HG03571 (cell line): ENCODE measurements around the gene AIPL1.

ENCODE experiments used
- ATAC-seq: cut with Tn5 transposase; IDR thresholded peaks from one replicate; pipeline ENCODE4 v1.9.1; 2021; ENCODE audit not compliant: unreplicated experiment

The AIPL1 gene

DNA sequence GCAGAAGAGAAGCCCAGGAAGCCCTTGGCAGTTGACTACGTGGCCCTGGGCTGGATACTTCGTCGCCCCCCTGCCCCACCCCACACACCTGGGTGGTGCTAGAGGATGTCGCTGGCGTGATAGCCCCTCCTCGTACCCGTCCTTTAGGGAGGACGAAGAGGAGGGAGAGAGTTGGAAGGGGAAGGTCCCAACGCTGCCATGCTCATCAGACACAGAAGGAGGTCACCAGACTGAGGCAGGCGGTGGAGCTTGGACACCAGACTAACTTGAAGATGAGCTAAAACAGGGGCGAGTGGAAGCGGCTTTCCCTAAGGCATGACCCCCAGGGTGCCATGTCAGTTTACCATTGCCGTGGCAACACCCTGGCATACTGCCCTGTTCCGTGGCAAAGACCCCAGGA lies 11.0 kb downstream of the AIPL1 start:
- ATAC-seq = no peak

DNA sequence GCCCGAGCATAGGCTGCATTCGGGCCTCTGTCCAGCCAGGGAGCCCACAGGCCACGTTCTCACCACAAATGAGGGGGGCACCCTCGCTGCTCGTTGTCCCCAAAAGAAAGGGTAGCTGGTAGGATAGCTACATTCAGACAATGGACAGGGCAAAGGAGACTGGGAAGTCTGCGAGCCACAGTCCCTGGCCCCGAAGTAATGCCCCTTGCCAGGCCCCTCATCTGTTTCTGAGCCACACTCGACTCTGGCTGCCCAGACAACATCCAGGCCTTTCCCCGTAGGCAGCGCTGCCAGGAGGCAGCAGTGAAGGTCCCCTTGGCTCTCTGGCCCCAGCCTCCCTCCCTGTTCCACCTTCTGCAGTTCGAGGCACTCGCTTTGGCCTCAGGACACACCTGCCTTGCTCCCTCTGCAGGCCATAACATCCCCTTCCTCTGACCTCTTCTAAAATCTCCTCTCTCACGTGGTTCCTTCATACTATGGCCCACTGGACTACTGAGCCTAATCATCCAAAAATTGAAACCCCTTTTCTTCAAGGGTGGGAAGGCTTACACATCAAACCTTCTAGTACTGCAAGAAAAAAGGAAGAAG lies 12.2 kb downstream of the AIPL1 start:
- no peak for ATAC-seq

DNA sequence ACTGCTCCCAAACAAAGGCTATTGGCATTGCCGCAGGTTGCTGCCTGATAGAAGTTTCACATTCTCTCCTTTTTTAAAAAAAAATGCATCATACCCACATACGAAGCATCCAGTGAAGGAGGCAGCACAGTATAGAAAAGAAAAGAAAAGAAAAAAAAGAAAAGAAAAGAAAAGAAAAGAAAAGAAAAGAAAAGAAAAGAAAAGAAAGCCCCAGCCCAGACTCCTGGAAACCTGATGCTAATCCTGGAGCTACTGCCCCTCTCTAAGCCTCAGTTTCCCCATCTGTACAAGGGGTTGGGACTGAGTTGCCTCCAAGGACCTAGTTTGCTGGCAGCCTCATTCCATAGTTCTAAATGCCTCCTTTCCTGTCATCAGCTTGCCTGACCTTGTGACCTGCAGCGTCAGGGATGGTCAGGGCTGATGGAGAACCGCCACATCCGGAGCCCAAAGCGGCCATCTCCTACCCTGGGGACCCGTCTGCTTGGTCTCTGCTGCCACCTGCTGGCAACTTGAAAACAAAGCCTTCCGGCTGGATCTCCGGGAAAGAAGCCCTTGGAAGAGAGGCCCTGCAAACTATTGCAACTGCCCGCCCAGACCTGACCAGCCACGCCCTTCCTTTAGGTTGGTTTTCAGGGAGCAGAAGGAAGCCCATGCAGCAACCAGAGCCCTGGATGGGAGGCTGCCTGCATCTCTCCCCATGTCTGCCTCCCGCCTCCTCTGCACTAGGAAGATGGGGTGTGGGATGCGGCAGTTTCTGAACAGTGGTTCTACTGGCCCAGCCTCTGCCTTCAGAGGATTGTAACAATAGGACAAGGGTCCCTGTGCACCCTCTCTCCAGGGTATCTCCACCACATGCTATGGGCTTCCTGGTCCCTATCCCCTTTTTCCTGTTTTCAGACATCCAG lies 13.0 kb downstream of the AIPL1 start:
- no peak for ATAC-seq

DNA sequence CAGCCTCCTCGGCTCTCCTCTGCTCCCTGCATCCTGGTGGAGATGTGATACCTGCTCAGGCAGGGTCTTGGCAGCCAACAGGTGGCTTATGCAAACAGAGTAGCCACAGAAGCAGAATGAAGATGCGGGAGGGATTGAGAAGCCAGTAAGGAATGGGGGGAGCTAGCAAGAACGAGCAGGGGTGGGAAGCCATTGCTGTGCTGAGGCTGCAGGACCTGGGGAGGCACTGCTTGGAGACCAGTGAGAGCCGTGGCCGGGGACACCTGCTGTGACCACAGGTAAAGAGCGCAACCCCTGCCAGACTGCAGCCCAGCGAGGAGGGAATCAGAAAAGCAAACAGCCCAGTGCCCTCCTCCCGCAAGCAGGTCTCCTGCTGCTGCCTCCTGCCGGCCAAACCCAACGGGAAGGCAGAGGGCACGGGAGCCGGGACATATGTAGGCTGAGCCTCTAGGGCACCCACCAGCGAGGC lies 14.7 kb downstream of the AIPL1 start:
- no peak for ATAC-seq

DNA sequence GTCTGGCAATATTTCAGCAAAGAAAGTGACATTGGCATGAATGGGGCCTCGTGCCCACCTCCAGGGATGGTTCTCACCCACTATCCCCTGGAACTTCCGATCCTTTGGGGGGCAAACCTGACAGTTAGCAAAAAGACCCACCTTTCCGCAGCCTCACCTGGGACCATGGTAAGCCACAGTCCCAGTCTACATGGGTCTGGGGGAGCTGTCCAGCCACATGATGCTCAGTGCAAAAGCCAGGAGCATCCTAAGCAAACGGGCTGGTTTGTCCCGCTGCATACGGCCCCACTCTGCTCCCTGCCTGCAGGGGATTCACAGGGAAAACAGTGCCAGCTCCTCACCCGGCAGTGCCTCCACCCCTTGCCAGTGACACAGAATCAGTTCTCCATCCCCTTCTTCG lies 19.3 kb downstream of the AIPL1 start:
- no peak for ATAC-seq

DNA sequence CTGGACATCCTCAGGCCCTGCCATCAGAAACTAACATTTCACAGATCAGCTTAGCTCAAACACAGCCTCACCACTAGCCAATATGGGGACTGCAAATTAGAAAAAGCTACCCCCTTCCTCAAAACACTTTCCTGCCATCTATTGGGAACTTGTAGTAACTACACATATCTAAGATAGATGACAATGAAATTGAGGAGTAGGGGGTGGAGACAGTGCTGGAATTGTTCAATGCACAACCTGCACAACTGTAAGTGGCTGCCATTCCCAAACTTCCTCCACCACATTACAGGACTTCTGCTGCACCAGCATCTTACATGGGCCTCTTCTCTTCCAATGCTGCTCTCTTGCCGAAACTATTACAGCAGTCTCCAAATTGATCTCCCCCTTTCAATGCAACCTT lies 21.9 kb downstream of the AIPL1 start:
- ATAC-seq = no peak

DNA sequence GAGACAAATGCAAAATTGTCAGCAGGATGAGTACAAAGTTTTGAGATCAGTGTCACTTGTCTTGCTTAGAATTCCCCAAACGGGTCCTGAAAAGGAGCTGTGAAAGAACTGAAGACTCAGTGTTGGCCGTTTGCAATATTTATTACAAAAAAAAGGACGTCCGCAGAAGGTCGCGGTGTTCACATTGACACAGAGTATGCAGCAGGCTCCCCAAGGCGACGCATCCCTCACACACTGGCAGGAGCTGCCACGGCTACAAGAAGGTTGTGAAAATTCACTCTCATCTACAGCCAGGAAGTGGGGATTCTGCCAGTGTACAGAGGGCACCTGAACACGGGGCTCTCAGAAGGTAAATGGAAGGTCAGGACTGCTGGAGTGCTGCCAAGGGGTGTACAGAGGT lies 26.2 kb downstream of the AIPL1 start:
- ATAC-seq = no peak

DNA sequence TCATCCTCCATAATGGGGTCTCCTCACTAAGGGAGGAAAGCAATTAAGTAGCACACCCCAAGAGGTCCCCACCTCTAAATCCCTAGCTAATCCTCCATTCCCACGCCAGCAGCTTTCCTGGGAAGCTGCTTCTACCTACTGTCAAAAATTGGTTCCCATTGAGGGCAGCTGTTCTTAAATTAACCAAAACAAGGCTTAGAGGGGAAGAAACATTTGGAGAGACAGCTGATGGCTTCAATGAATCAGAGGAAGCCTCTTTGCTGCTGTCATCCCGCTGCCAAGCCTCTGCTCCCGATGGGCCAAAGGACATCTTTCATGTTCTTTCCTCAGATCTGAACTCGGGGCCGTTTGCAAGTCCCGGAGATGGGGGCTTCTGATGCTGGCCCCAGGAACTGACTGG lies 26.6 kb downstream of the AIPL1 start:
- no peak for ATAC-seq

DNA sequence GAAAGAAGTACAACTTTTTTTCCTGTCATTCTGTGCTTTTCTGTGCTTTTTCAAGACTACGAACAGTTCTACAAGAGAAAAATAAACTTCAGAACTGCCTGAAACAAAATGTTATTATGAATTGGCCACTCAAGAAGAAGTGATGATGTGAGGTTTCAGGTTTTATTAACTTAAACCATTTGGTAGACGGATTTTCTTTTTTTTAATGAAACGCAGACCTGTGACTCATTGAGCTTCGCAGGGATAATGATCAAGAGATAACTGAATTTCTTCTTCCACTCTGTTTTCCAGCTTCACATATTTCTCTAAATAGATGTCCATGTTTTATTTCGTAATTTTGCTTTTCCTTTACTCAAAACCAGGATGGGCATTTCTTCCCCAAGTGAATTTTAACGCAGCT lies 32.7 kb downstream of the AIPL1 start:
- ATAC-seq = no peak

DNA sequence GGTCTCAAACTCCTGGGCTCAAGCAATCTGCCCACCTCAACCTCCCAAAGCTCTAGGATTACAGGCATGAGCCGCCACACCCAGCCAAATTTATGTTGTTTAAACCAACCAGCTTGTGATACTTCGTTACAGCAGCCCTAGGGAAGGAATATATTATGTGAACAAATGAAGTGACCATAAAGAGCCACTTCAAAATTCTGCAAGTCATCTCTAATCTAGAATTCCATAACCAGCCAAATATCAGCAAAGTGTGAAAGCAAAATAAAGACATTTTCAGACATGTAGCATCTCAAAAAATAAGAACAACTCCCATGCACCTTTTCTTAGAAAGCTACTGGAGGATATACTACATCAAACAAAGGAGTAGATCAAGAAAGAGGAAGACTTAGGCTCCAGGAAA lies 36.0 kb downstream of the AIPL1 start:
- no peak for ATAC-seq

DNA sequence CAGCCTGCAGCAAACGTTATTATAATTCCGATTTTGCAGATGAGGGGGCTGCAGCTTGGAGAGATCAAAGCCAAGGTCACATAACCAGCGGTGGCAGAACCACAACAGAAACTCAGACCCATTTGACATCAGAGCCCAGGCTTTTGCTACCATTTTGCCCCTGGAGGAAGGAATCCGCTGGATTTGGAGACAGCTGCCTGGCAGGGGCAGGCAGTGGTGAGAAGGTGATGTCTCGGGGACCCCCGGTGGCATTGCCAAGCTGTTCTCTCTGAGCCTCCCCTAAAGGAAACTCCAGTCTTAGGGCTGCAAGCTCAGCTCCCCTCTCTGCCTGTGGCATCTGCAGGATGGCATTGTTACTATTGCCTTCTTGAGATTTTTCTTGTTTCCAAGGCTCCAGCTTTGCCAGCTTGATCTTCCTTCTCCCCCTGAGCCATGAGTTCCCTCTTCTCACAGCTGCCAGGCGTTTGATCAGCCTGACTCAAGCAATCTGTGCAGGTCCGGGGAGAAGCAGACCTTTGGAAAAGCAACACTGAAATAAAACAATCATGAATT lies 40.8 kb downstream of the AIPL1 start:
- no peak for ATAC-seq

DNA sequence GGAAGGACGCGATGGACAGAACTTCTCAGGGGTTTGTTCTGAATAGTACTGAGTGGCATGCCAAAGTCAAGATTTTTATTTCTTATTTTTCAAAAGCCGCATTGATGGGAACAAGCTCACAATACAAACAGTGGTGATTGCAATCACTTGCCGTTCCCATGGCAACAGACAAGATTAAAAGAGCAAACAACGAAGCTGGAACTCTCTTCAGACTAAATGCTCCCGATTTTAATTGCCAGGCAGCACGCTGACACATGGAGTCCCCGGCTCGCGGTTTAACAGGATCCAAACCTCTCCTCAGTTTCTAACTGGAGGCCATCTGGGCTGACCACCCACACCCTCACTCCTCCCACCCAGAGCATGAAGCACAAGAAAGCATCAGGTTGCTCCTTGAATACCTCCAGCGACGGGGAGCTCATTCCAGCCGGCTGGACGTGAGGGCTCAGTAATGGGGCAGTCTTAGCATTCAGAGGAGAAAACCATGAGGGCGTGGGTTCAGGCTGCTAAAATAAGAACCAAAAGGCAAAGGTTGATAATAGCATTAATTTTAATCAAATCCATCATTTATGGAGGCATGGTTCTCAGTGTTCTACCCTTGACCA lies 41.5 kb downstream of the AIPL1 start:
- ATAC-seq = no peak

DNA sequence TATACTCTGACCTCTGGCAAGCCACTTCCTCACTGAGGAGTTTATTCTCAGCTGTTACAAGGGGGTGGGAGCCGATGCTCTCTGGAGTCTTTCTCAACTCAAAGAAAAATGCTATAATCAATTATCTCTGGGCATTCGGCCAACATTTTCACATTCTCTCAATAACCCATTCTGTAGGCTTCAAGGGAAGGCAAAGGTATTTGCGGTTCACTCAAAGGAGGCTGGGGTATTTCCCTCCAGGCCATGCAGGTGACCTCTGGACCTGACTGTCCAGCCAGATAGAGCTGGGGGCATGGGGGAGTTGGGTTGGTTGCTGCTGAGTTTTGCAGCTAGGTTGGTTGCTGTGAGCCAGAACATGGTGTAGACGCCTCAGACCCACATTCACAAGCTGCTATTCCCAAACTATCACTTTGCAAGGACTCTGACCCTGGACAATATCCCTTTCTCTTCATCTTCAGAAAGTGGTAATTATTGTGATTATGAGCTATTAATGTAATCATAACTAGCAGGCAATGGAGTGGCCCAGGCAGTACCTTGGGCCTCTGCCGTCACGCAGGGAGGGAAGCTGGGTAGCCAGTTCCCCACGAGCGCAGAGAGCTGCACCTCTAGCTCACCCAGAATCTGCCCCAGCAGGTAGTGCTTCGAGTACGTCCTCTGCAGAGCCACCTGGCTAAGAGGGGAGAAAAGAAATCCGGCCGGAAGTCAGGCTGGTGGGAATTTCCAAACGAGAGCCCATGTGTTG lies 42.1 kb downstream of the AIPL1 start:
- ATAC-seq = no peak

DNA sequence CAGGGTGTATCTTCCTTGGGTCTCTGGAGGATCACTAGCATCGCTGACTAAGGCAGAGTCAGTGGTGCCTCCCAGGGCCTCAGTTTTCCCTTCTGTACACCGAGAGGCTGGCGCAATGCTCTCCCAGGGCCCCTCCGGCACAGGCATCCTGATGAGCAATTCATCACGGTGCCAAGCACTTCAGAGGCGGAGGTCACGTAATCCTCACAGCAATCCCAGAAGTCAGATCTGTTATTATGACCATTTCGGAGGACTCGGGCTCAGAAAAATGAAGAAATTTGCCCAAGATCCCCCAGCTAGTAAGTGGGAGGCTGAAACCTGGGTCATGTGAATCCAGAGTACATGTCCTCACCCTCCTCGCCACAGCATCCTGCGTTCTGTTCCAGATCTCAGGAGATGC lies 46.5 kb downstream of the AIPL1 start:
- ATAC-seq = no peak

DNA sequence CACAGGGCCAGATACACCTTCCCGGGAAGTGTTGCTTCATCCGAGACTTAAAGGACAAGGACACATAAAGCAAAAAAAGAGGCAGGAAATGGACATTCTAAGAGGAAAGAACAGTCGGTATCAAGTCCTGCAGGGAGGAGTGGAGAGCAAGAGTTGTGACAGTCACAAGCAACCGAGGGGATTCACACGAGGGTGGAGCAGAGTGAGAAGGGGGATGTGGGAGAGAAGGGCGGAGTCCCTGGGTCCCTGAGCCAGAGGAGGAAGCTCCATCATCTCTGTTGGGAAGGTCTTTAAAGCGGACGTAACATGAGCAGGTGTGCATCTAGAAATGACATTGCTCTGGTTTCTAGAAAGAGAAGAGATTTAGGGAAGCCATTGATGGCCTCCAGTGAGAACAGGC lies 47.1 kb downstream of the AIPL1 start:
- ATAC-seq = no peak

DNA sequence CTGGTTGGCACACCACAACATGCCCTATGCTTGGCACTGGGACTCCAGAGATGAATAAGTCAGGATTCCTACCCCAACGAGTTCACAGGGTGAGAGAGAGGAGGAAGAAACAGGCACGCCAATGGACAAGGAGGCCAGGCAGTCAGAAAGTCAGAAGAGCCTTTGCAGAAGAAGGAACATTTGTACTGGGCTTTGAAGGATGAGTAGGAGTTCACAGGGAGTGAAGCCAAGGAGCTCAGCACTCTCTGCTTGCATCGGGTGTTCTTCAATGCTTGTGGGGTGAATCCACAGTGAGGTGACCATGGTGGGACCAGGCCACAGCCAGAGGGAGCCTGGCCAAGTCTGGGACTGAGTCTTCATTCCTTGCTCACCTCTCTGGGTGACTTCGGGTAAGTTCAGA lies 47.5 kb downstream of the AIPL1 start:
- ATAC-seq = no peak

DNA sequence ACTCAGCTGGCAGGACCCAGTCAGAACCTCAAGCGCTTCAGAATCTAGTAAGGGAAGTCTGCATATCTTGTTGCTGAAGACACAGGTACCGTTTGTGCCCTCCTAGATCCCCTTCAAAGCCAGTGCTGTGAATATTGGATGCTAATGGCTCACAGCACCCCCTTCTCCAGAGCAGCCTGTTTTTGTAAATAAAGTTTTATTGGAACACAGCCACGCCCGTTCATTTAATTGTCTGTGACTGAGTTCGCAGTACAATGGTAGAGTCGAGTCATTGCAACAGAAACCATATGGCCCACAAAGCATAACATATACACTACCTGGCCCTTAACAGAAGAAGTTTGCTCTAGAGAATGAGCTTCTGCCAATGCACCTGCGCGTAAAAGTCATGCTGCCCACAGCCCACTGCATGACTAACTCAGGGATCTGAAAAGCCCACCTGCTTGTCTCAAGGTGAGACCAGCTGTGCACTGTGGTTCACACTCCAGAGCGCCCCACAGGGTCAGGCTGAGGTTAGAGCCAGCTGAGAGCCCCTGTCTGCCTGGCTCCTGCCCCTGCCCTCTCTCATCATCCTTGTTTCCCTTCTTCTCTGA lies 48.8 kb downstream of the AIPL1 start:
- no peak for ATAC-seq

DNA sequence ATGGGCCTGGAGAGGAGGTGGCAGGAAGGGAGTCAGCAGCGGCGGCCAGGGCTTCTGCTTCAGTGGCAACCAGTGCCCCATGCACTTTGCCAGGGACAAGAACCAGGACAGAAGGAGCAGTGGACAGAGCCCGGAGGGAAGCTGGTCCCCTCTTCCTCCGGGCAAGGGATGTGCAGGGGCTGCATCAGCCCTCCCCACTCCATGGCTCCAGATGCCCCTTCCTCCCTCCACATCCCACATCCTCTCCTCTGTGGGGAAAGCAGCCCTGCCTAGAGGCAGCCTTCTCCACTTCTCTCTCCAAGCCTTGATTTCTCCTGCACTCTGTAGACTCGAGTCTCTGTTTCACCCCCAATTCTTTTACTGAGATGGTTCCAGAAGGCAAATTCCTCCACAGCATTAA lies 50.4 kb downstream of the AIPL1 start:
- ATAC-seq = no peak

DNA sequence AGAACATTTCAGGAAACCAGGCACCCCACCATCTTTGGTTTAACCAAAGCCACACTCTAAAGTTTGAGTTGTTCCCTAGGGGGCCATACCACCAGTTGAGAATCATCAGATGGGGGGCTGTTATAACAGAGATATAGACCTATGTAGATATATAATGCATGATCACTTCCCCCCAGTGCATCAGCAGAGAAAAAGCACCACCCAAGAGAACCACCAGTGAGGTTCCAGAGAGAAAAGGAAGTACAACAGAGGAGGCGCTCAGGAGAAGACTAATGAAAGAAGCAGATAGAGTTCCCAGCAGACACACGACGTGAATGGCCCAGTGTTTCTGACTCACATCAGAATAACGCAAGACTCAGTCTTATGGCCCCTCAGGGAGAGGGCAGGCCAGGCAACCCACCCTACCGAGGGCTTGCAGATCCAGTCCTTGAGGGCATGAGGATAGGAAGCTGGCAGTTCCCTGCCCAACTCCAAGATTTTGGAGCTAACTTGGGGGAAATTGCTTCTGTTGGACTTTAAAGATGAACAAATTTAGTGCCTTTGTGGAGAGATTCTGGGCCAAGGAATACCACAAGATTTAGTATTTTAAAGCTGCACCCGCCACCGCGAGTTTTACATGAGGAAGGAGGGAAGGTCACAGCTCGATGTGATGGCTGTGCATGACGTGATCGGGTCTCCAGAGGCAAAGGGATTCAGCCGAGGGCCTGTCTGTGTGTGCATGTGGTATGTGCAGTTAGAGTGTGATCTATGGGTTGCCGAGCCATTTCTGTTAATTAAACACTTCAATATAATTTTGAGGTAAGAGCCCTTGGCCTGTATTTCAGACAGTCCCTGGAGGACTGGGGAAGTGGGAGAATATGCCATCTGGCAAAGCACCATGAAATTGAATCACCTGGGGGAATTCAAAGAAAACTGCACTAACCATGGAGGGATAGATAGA lies 53.1 kb downstream of the AIPL1 start:
- no peak for ATAC-seq
